Fibroblast of peridontal ligament (primary cell): ENCODE results near the gene TMEM244.
"Not testable (repeated sequence)": the region's sequence is repeated elsewhere in the genome, so short reads cannot be mapped to it uniquely, and the experiment has no call there.

Source experiments
- DNase-seq: peaks from one replicate; pipeline ENCODE4 v3.0.0-alpha.2; 2010; ENCODE audit errors: extremely low read depth

TMEM244 gene

GRCh38 chr6:129812145-129812777 lies 48.9 kb downstream of the TMEM244 start:
- DNase-seq = peak; percentile 24

GRCh38 chr6:129807141-129807540 lies 54.0 kb downstream of the TMEM244 start:
- not testable (repeated sequence) for DNase-seq

DNA sequence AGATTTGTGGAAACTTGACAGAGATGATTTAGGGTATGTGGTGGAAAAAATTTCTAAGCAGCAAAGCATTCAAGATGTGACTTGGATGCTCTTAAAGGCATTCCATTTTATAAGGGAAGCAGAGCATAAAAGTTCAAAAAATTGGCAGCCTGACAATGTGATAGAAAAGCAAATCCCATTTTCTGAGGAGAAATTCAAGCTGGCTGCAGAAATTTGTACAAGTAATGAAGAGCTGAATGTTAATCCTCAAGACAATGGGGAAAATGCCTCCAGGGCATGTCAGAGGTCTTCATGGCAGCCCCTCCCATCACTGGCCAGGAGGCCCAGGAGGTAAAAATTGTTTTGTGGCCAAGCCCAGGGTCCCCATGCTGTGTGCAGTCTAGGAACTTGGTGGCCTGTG lies 58.2 kb downstream of the TMEM244 start:
- not testable (repeated sequence) for DNase-seq

DNA sequence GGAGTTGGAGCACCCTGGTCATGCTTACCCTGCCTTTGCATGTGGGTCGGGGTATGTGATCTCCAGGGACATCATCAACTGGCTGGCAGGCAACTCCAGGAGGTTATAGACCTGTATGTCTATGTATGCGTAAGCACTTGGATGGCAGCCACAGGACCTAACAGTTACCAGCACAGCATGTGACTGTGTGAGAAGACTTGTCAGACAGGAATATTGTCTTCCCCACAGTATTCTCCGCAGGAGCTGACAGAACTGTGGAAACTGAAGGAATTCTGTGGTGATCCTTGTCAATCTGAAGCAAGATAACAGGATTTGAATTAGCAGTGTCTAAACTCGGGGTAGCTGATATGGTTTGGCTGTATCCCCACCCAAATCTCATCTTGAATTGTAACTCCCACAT lies 59.2 kb downstream of the TMEM244 start:
- no peak for DNase-seq

- DNase-seq = no peak
Measured at GRCh38 chr6:129795261-129795660, 65.9 kb downstream of the TMEM244 start.

- no peak for DNase-seq
Measured at GRCh38 chr6:129793447-129793846, 67.7 kb downstream of the TMEM244 start.

DNA sequence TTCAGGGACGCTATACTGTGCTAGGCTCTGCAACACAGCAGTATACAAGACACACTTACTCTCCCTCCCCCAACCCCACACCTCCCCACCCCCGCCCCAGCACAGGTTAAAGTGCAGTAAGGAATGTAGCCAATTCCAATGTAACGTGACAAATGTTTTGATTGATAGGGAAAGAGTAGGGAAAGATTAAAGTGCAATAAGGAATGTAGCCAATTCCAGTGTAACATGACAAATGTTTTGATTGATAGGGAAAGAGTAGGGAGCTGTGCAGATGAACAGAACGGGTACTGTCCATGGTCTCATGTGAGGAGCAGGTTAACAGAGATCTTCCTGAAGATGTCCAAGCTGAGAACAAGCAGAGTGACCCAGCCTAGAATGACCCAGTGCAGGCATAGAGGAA lies 69.1 kb downstream of the TMEM244 start:
- DNase-seq = no peak

- no peak for DNase-seq
Measured at GRCh38 chr6:129790785-129791184, 70.3 kb downstream of the TMEM244 start.

- no peak for DNase-seq
Measured at GRCh38 chr6:129789974-129790373, 71.1 kb downstream of the TMEM244 start.

- DNase-seq = no peak
Measured at GRCh38 chr6:129787816-129788215, 73.3 kb downstream of the TMEM244 start.

DNA sequence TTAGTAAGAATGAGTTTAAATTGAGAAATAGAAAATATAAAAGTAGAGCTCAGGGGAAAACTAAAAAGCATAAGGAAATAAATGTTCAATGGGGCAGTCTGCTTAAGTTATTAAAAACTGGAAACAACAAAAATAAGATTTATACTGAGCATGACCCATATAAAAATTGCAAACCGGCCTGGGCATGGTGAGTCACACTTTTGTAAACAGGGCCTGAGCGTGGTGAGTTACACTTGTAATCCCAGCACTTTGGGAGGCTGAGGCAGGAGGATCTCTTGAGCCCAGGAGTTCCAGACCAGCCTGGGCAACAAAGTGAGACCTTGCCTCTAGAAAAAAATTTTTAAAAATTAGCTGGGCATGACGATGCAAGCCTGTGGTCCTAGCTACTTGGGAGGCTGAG lies 74.6 kb downstream of the TMEM244 start:
- DNase-seq = peak; percentile 27

DNA sequence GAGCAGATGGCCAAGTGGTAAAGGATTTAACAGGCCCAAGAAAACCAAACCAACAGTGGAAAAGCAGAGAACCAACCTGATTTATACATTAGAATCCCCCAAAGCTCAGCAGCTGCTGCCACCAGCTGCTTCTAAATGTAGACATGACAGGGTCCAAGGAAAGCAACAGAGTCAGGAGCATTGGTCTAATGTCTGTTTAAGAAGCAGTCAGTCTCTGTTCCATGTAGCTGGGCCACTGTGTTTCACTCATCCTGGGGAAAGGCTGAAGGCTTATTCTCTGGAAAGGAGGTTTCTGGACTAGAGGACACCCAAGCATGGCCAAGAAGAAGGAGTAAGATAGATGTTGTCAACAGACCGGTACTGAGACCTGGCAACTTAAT lies 75.4 kb downstream of the TMEM244 start:
- no peak for DNase-seq

GRCh38 chr6:129785047-129785755 lies 75.9 kb downstream of the TMEM244 start:
- DNase-seq = peak; percentile 13
